ENCODE measurements around the gene FNIP2.

The FNIP2 gene

GRCh38 chr4:158805635-158806471 lies 37.0 kb downstream of the FNIP2 start (continued):
- TF ChIP-seq, protein P1, sequence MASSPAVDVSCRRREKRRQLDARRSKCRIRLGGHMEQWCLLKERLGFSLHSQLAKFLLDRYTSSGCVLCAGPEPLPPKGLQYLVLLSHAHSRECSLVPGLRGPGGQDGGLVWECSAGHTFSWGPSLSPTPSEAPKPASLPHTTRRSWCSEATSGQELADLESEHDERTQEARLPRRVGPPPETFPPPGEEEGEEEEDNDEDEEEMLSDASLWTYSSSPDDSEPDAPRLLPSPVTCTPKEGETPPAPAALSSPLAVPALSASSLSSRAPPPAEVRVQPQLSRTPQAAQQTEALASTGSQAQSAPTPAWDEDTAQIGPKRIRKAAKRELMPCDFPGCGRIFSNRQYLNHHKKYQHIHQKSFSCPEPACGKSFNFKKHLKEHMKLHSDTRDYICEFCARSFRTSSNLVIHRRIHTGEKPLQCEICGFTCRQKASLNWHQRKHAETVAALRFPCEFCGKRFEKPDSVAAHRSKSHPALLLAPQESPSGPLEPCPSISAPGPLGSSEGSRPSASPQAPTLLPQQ (tag by site-specific recombination; IDR thresholded peaks at IDR 0.05): no peak
- TF ChIP-seq ZBTB8A (tag by site-specific recombination; IDR thresholded peaks at IDR 0.05) (no peak), SP2 (tag by site-specific recombination; IDR thresholded peaks at IDR 0.05) (peak; percentile 18; the same call in 1 of the 2 replicates), ZNF398 (tag by site-specific recombination; IDR thresholded peaks at IDR 0.05) (no peak), REPIN1 (tag by site-specific recombination; IDR thresholded peaks at IDR 0.05; ENCODE audit: low read depth) (no peak), ZBTB17 (tag by site-specific recombination; IDR thresholded peaks at IDR 0.05) (peak; percentile 89), ZEB2 (tag by site-specific recombination; IDR thresholded peaks at IDR 0.05) (no peak), ZNF311 (tag by site-specific recombination; IDR thresholded peaks at IDR 0.05; ENCODE audit: borderline replicate concordance) (no peak), ZNF146 (tag by site-specific recombination; IDR thresholded peaks at IDR 0.05) (no peak), ZNF791 (tag by site-specific recombination; IDR thresholded peaks at IDR 0.05) (no peak), ZNF548 (tag by site-specific recombination; IDR thresholded peaks at IDR 0.05) (no peak), ZNF426 (tag by site-specific recombination; IDR thresholded peaks at IDR 0.05) (no peak), HOXA7 (CRISPR knock-in tag; IDR thresholded peaks at IDR 0.05; ENCODE audit: borderline replicate concordance) (no peak), ZNF140 (tag by site-specific recombination; IDR thresholded peaks at IDR 0.05) (no peak), ZNF518A (tag by site-specific recombination; conservative IDR thresholded peaks at IDR 0.05; ENCODE audit: low read depth) (no peak), ZNF596 (tag by site-specific recombination; IDR thresholded peaks at IDR 0.05) (no peak)
- TF ChIP-seq, protein P2, sequence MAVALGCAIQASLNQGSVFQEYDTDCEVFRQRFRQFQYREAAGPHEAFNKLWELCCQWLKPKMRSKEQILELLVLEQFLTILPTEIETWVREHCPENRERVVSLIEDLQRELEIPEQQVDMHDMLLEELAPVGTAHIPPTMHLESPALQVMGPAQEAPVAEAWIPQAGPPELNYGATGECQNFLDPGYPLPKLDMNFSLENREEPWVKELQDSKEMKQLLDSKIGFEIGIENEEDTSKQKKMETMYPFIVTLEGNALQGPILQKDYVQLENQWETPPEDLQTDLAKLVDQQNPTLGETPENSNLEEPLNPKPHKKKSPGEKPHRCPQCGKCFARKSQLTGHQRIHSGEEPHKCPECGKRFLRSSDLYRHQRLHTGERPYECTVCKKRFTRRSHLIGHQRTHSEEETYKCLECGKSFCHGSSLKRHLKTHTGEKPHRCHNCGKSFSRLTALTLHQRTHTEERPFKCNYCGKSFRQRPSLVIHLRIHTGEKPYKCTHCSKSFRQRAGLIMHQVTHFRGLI (tag by site-specific recombination; IDR thresholded peaks at IDR 0.05): no peak
- TF ChIP-seq, protein P3, sequence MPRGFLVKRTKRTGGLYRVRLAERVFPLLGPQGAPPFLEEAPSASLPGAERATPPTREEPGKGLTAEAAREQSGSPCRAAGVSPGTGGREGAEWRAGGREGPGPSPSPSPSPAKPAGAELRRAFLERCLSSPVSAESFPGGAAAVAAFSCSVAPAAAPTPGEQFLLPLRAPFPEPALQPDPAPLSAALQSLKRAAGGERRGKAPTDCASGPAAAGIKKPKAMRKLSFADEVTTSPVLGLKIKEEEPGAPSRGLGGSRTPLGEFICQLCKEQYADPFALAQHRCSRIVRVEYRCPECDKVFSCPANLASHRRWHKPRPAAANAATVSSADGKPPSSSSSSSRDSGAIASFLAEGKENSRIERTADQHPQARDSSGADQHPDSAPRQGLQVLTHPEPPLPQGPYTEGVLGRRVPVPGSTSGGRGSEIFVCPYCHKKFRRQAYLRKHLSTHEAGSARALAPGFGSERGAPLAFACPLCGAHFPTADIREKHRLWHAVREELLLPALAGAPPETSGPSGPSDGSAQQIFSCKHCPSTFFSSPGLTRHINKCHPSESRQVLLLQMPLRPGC (tag by site-specific recombination; IDR thresholded peaks at IDR 0.05): no peak
- TF ChIP-seq, protein P4, sequence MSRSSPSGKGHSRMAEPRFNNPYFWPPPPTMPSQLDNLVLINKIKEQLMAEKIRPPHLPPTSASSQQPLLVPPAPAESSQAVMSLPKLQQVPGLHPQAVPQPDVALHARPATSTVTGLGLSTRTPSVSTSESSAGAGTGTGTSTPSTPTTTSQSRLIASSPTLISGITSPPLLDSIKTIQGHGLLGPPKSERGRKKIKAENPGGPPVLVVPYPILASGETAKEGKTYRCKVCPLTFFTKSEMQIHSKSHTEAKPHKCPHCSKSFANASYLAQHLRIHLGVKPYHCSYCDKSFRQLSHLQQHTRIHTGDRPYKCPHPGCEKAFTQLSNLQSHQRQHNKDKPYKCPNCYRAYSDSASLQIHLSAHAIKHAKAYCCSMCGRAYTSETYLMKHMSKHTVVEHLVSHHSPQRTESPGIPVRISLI (tag by site-specific recombination; IDR thresholded peaks at IDR 0.05): no peak
- TF ChIP-seq, protein P5, sequence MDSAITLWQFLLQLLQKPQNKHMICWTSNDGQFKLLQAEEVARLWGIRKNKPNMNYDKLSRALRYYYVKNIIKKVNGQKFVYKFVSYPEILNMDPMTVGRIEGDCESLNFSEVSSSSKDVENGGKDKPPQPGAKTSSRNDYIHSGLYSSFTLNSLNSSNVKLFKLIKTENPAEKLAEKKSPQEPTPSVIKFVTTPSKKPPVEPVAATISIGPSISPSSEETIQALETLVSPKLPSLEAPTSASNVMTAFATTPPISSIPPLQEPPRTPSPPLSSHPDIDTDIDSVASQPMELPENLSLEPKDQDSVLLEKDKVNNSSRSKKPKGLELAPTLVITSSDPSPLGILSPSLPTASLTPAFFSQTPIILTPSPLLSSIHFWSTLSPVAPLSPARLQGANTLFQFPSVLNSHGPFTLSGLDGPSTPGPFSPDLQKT (IDR thresholded peaks at IDR 0.05; ENCODE audit: borderline replicate concordance, low read depth, low read length): no peak
- TF ChIP-seq, protein P6, sequence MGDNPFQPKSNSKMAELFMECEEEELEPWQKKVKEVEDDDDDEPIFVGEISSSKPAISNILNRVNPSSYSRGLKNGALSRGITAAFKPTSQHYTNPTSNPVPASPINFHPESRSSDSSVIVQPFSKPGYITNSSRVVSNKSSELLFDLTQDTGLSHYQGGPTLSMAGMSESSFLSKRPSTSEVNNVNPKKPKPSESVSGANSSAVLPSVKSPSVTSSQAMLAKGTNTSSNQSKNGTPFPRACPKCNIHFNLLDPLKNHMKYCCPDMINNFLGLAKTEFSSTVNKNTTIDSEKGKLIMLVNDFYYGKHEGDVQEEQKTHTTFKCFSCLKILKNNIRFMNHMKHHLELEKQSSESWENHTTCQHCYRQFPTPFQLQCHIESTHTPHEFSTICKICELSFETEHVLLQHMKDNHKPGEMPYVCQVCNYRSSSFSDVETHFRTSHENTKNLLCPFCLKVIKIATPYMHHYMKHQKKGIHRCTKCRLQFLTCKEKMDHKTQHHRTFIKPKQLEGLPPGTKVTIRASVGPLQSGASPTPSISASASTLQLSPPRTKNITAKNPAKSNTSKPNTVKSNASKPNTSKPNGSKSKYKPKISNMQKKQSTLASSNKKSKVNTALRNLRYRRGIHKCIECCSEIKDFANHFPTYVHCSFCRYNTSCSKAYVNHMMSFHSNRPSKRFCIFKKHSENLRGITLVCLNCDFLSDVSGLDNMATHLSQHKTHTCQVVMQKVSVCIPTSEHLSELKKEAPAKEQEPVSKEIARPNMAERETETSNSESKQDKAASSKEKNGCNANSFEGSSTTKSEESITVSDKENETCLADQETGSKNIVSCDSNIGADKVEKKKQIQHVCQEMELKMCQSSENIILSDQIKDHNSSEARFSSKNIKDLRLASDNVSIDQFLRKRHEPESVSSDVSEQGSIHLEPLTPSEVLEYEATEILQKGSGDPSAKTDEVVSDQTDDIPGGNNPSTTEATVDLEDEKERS (tag by site-specific recombination; IDR thresholded peaks at IDR 0.05): no peak
